Superior temporal gyrus (tissue), 1 donor: ENCODE measurements around the gene MSI2.
A peak's percentile ranks its signal among the peaks of the same experiment; 100 is the strongest.

Source experiments
- DNase-seq: peaks from one replicate; pipeline ENCODE4 v3.0.0-alpha.2; 2016; ENCODE audit errors: extremely low spot score

MSI2 gene

GRCh38 chr17:57391076-57391825, 134.9 kb downstream of the MSI2 start:
- DNase-seq = no peak

- DNase-seq = no peak
These were observed 135.6 kb downstream of the MSI2 start for GRCh38 chr17:57391857-57392471.

- no peak for DNase-seq
These were observed 137.0 kb downstream of the MSI2 start for GRCh38 chr17:57393368-57393767.

- no peak for DNase-seq
These were observed 138.1 kb downstream of the MSI2 start for GRCh38 chr17:57394375-57394774.

- DNase-seq = no peak
These were observed 139.5 kb downstream of the MSI2 start for GRCh38 chr17:57395721-57396321.

GRCh38 chr17:57396511-57396921, 140.2 kb downstream of the MSI2 start:
- DNase-seq = no peak

- no peak for DNase-seq
These were observed 141.1 kb downstream of the MSI2 start for GRCh38 chr17:57397402-57397801.

GRCh38 chr17:57399690-57400089, 143.4 kb downstream of the MSI2 start:
- no peak for DNase-seq

GRCh38 chr17:57400648-57401047, 144.3 kb downstream of the MSI2 start:
- no peak for DNase-seq

GRCh38 chr17:57401556-57402488, 145.5 kb downstream of the MSI2 start:
- no peak for DNase-seq

- DNase-seq = no peak
These were observed 146.4 kb downstream of the MSI2 start for GRCh38 chr17:57402681-57403180.

- peak; percentile 77 for DNase-seq
These were observed 146.9 kb downstream of the MSI2 start for GRCh38 chr17:57403236-57403635.

GRCh38 chr17:57404073-57404472, 147.8 kb downstream of the MSI2 start:
- no peak for DNase-seq

- no peak for DNase-seq
These were observed 148.6 kb downstream of the MSI2 start for GRCh38 chr17:57404795-57405490.

GRCh38 chr17:57405491-57406072, 149.3 kb downstream of the MSI2 start:
- DNase-seq = no peak

GRCh38 chr17:57406131-57406980, 150.0 kb downstream of the MSI2 start:
- DNase-seq = peak; percentile 79

- DNase-seq = no peak
These were observed 150.6 kb downstream of the MSI2 start for GRCh38 chr17:57406981-57407286.

- no peak for DNase-seq
These were observed 151.2 kb downstream of the MSI2 start for GRCh38 chr17:57407287-57408070.
